Spleen (tissue), 11 donors: ENCODE measurements around the gene LRP10. TPM values are rescaled to one million over a fixed set of nuclear protein-coding genes. Genes with fewer than 3 reads are reported as not detected.

ENCODE experiments used
- DNase-seq: peaks from one replicate; pipeline ENCODE4 v3.0.0-alpha.2; 2020
- H3K27ac ChIP-seq, 8 donors: fragments of 200-600 bp; sonication (generic) in 7 of 8; 1 replicate in 4 of 8; 2 replicates in 4 of 8; pipeline versions ENCODE4 v1.5.0 to v1.8.0; 2016 to 2021; ENCODE audit warnings: inconsistent platforms in 4 of 8, mild to moderate bottlenecking in 4 of 8, moderate library complexity in 1 of 8
- H3K27me3 ChIP-seq, 7 donors: fragments of 200-600 bp; sonication (generic) in 6 of 7; replicated peaks in 1 of 7; 1 replicate in 4 of 7; 2 replicates in 3 of 7; pipeline versions ENCODE4 v1.5.0 to v1.8.0; 2016 to 2021; ENCODE audit warnings: inconsistent platforms in 3 of 7, mild to moderate bottlenecking in 1 of 7
- H3K36me3 ChIP-seq, 6 donors: fragments of 200-600 bp; sonication (generic) in 5 of 6; 1 replicate in 4 of 6; 2 replicates in 2 of 6; pipeline versions ENCODE4 v1.5.0 to v1.8.0; 2016 to 2021; ENCODE audit warnings: inconsistent platforms in 2 of 6
- H3K4me1 ChIP-seq, 6 donors: fragments of 200-600 bp; sonication (generic) in 5 of 6; 1 replicate in 3 of 6; 2 replicates in 3 of 6; pipeline versions ENCODE4 v1.5.0 to v1.8.0; 2016 to 2021; ENCODE audit warnings: inconsistent platforms in 3 of 6
- H3K4me3 ChIP-seq, 8 donors: fragments of 200-600 bp; sonication (generic) in 7 of 8; 1 replicate in 4 of 8; 2 replicates in 4 of 8; pipeline versions ENCODE4 v1.5.0 to v1.8.0; 2016 to 2021; ENCODE audit warnings: inconsistent platforms in 4 of 8, mild to moderate bottlenecking in 4 of 8, moderate library complexity in 2 of 8
- H3K9me3 ChIP-seq, 8 donors: fragments of 200-600 bp; sonication (generic) in 7 of 8; 1 replicate in 4 of 8; 2 replicates in 4 of 8; pipeline versions ENCODE4 v1.5.0 to v1.8.0; 2016 to 2021; ENCODE audit warnings: inconsistent platforms in 4 of 8
- POLR2A ChIP-seq, 3 donors: fragments of 450-650 bp; IDR thresholded peaks; one replicate each; pipeline ENCODE4 v1.5.1; 2017; ENCODE audit warnings: antibody characterized with exemption in 3 of 3, mild to moderate bottlenecking in 1 of 3
- POLR2AphosphoS5 ChIP-seq, 3 donors: sonication (generic); formaldehyde crosslinking; IDR thresholded peaks; one replicate each; pipeline ENCODE4 v1.5.1; 2017; ENCODE audit warnings: antibody characterized with exemption in 3 of 3
- WGBS, 5 donors: extraction: QIAGEN DNeasy Blood & Tissue Kit in 3 of 5; methylation state at CpG; one replicate each; pipeline versions ENCODE4 v1.1.5 to v1.1.7; 2013 to 2018; 5-methylcytosine and 5-hydroxymethylcytosine counted together
- intact Hi-C: fragments of 100-400 bp; cut with DNase I; formaldehyde crosslinking; loops from one replicate; pipeline ENCODE4 v1.15.0; 2023; ENCODE audit warnings: low total_unique reads
- polyA plus RNA-seq, 3 donors: library from polyadenylated mRNA; stranded (reverse); fragments of 200-250 nt; gene quantifications; one replicate each; pipeline ENCODE4 v1.2.1, GENCODE V29; 2013
- total RNA-seq, 7 donors: library from RNA; depleted of rRNA in 3 of 7; stranded (reverse); fragments of >200 nt in 3 of 7; fragmentation: NEBNext Ultra II Directional in 4 of 7; extraction: Animal tissue kit (Norgen Biotek cat#: 25700) in 4 of 7; gene quantifications; one replicate each; pipeline versions ENCODE4 v1.1.0 to v1.2.1, GENCODE V29; 2016 to 2021
- TF ChIP-seq, protein P1 (sequence below), 11 experiments: fragments of 200-600 bp in 7 of 11; fragments of 450-650 bp in 4 of 11; sonication (generic) in 4 of 11; IDR thresholded peaks in 8 of 11; conservative IDR thresholded peaks in 3 of 11; 1 replicate in 7 of 11; 2 replicates in 4 of 11; pipeline versions ENCODE4 v1.4.0 to v1.8.0; 2016 to 2021; ENCODE audit warnings: antibody characterized with exemption in 11 of 11, inconsistent platforms in 4 of 11, mild to moderate bottlenecking in 1 of 11
- donor health status: healthy with polysubstance abuse.
- donor health status: DM: no; HTN: no; CAD: no; lungs with moderate emphysema.
- donor health status: DM: no; HTN: no; CAD: no.
- donor health status: Bipolar disorder and iron deficiency.
- donor health status: healthy.
- donor health status: DM: no; HTN: no; CAD: no.
- donor health status: DM: yes; HTN: yes; CAD: no.

Gene LRP10
- total and polyA plus RNA-seq, 10 donors = 7.9 to 205 (median 105) TPM

DNA sequence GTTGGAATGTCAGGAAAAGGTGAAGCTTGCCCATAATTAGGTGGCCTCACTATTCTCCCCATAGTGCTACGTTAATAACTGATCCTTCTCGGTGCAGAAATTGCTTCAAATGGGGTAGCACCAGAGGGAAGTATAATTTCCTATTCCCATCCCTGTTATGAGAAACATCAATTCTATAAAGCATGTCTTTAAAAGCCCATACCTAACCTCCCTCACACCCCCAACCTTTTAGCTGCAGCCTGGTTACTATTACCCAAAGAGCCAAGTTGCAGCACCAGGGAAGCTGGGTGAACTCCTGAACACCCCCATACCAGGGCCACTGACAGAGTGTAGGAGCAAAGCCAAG is 32.2 kb downstream of the LRP10 start:
- Histone ChIP-seq H3K4me1 (peaks cover 0 to 24% (median 9%) of the 10 kb centered on the region in 6 donors), H3K36me3 (peaks cover 22 to 100% (median 88%) of the 10 kb centered on the region in 6 donors), H3K27ac (no peak overlapping the region), H3K4me3 (no peak overlapping the region), H3K27me3 (no peaks in the 10 kb centered on the region), H3K9me3 (no peaks in the 10 kb centered on the region)
- WGBS, 5 donors = 95 to 100% (median 98%) methylated on average over 2 of the region's 2 CpGs
- intact Hi-C loops = no loop called here
- no peak for DNase-seq
- no peak for TF ChIP-seq POLR2A (IDR thresholded peaks at IDR 0.05)
- no peak for TF ChIP-seq POLR2AphosphoS5 (IDR thresholded peaks at IDR 0.05)
- TF ChIP-seq, protein P1, sequence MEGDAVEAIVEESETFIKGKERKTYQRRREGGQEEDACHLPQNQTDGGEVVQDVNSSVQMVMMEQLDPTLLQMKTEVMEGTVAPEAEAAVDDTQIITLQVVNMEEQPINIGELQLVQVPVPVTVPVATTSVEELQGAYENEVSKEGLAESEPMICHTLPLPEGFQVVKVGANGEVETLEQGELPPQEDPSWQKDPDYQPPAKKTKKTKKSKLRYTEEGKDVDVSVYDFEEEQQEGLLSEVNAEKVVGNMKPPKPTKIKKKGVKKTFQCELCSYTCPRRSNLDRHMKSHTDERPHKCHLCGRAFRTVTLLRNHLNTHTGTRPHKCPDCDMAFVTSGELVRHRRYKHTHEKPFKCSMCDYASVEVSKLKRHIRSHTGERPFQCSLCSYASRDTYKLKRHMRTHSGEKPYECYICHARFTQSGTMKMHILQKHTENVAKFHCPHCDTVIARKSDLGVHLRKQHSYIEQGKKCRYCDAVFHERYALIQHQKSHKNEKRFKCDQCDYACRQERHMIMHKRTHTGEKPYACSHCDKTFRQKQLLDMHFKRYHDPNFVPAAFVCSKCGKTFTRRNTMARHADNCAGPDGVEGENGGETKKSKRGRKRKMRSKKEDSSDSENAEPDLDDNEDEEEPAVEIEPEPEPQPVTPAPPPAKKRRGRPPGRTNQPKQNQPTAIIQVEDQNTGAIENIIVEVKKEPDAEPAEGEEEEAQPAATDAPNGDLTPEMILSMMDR (IDR thresholded peaks at IDR 0.05 in 8 of 11, conservative IDR thresholded peaks at IDR 0.05 in 3 of 11) = no peak

DNA sequence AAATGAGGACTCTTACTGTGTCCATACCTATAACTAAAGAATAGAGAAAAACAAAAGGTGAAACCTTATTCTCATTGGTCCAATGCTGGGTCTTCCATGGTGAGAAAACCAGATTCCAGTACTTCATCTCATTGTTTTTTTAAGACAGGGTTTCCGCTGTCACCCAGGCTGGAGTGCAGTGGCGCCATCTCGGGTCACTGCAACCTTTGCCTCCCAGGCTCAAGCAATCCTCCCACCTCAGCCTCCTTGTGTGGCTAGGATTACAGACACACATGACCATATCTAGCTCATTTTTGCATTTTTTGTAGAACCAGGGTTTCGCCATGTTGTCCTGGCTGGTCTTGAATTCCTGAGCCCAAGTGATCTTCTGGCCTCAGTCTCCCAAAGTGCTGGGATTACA is 34.1 kb downstream of the LRP10 start:
- Histone ChIP-seq H3K9me3 (no peaks in the 10 kb centered on the region), H3K27ac (no peak overlapping the region), H3K27me3 (no peaks in the 10 kb centered on the region), H3K36me3 (peaks cover 25 to 100% (median 97%) of the 10 kb centered on the region in 6 donors), H3K4me1 (peaks cover 0 to 30% (median 10%) of the 10 kb centered on the region in 6 donors), H3K4me3 (no peak overlapping the region)
- TF ChIP-seq POLR2AphosphoS5 (IDR thresholded peaks at IDR 0.05) (no peak), POLR2A (IDR thresholded peaks at IDR 0.05) (no peak)
- TF ChIP-seq, protein P1 (IDR thresholded peaks at IDR 0.05 in 8 of 11, conservative IDR thresholded peaks at IDR 0.05 in 3 of 11) = no peak
- DNase-seq = no peak
- intact Hi-C loops = no loop called here
- WGBS, 5 donors = 93 to 97% (median 95%) methylated on average over 4 of the region's 4 CpGs

DNA sequence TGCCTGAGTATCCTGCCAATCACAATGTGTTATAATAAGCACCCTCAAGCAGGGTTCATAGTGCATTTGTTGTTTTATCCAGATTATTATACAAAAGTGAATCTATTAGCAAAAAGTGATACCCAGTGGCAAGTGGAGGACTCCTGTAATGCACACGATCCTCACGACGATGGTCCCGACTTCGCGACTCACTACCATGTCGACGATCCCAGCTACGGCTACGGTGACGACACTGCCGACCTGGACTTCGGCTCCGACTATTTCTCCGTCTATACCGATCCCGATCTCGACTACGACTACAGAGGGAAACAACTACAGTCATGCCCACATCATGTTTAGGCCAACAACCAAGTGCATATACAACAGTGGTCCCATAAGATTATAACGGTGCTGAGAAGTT is 34.5 kb downstream of the LRP10 start:
- no peak overlapping the region for H3K4me3 ChIP-seq
- no peaks in the 10 kb centered on the region for H3K27me3 ChIP-seq
- H3K27ac ChIP-seq = no peak overlapping the region
- no peak for DNase-seq
- TF ChIP-seq POLR2AphosphoS5 (IDR thresholded peaks at IDR 0.05) = peak in 1 of 3 donors; percentile 41
- no peak for TF ChIP-seq POLR2A (IDR thresholded peaks at IDR 0.05)
- TF ChIP-seq, protein P1 (IDR thresholded peaks at IDR 0.05 in 8 of 11, conservative IDR thresholded peaks at IDR 0.05 in 3 of 11) = no peak
- H3K4me1 ChIP-seq = peaks cover 0 to 32% (median 8%) of the 10 kb centered on the region in 6 donors
- intact Hi-C loops = no loop called here
- WGBS, 5 donors = 96 to 98% (median 97%) methylated on average over 20 of the region's 20 CpGs
- H3K36me3 ChIP-seq = peaks cover 25 to 100% (median 95%) of the 10 kb centered on the region in 6 donors
- no peaks in the 10 kb centered on the region for H3K9me3 ChIP-seq

DNA sequence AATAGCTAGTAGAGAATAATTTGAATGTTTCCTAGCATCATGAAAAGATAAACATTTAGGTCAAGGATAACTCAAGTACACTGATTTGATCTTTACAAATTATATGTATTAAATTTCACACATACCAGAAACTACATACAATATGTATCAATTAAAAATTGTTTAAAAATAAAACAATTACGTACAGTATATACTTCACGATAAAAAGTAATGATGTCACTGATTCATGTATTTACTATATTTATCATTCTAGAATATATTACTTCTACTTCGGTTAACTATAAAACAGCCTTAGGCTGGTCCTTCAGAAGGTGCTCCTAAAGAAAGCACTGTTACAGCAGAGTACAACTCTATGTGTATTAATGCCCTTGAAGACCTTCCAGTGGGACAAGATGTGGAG is 35.9 kb downstream of the LRP10 start:
- H3K36me3 ChIP-seq = peaks cover 25 to 100% (median 85%) of the 10 kb centered on the region in 6 donors
- no peak for DNase-seq
- intact Hi-C loops = no loop called here
- no peaks in the 10 kb centered on the region for H3K9me3 ChIP-seq
- TF ChIP-seq, protein P1 (IDR thresholded peaks at IDR 0.05 in 8 of 11, conservative IDR thresholded peaks at IDR 0.05 in 3 of 11) = no peak
- TF ChIP-seq POLR2AphosphoS5 (IDR thresholded peaks at IDR 0.05) (no peak), POLR2A (IDR thresholded peaks at IDR 0.05) (no peak)
- peaks cover 2 to 45% (median 11%) of the 10 kb centered on the region in 6 donors for H3K4me1 ChIP-seq
- H3K27me3 ChIP-seq = no peaks in the 10 kb centered on the region
- no peak overlapping the region for H3K4me3 ChIP-seq
- H3K27ac ChIP-seq = no peak overlapping the region
- WGBS, 5 donors = 91 to 97% (median 94%) methylated on average over 3 of the region's 3 CpGs
